ENCODE data around the gene MRE11. TPM values are rescaled to one million over a fixed set of nuclear protein-coding genes. Genes with fewer than 3 reads are reported as not detected.

Gene MRE11
- 11.4 and 12.2 TPM in 2 replicates for total RNA-seq

GRCh38 chr11:94493281-94494125 is at the start of gene MRE11, which contains the start of gene ANKRD49:
TSS of gene MRE11 (minus strand) at chr11:94493844. CDS start at chr11:94492801, 1,043 bp downstream.
TSS of gene ANKRD49 (plus strand) at chr11:94493984. CDS start at chr11:94496694, 2,710 bp downstream.

GRCh38 chr11:94511932-94512781 is 18.5 kb upstream of the MRE11 start, which contains the start of gene C11orf97:
TSS of gene C11orf97 (plus strand) at chr11:94512461. CDS start at chr11:94512529, 68 bp downstream.

GRCh38 chr11:94400839-94401772 is 92.5 kb downstream of the MRE11 start, which contains the start of gene GPR83:
TSS of gene GPR83 (minus strand) at chr11:94401419. CDS start at chr11:94401247, 172 bp downstream.

Other genes with a start within 250 kb of the MRE11 start
- not detected in 2 replicates for gene IZUMO1R, start 189.3 kb downstream of the MRE11 start, total RNA-seq
- gene GPR83, start 92.4 kb downstream of the MRE11 start, total RNA-seq: 0.09 TPM in 1 of 2 replicates, not detected in the other
- gene ANKRD49, start 140 bp upstream of the MRE11 start, total RNA-seq: 7.0 and 10.8 TPM in 2 replicates
- gene C11orf97, start 18.6 kb upstream of the MRE11 start, total RNA-seq: not detected in 2 replicates
- gene FUT4, start 50.1 kb upstream of the MRE11 start, total RNA-seq: 3.0 and 4.1 TPM in 2 replicates
- gene PIWIL4, start 73.5 kb upstream of the MRE11 start, total RNA-seq: 0.18 and 1.0 TPM in 2 replicates

Measured in endothelial cell of coronary artery (primary cell).